ENCODE measurements around the gene SOX15.

The SOX15 gene

GRCh38 chr17:7577327-7578199 is 12.3 kb downstream of the SOX15 start:
- no peak for TF ChIP-seq EZH2 (IDR thresholded peaks at IDR 0.05; ENCODE audit: borderline replicate concordance, low read depth, low read length, severe bottlenecking)
- TF ChIP-seq CTCF (IDR thresholded peaks at IDR 0.05; ENCODE audit: borderline replicate concordance, extremely low read depth, low read length, poor library complexity, severe bottlenecking): no peak
- H3K36me3 ChIP-seq (ENCODE audit: insufficient read depth, low read length): peaks cover 84% of the 10 kb centered on the region
- no peaks in the 10 kb centered on the region for H3K27me3 ChIP-seq (ENCODE audit: insufficient read depth, low read length, poor library complexity)
- DNase-seq (no peak), ATAC-seq (ENCODE audit: insufficient read depth, low read depth) (no peak)
- H3K9ac ChIP-seq (ENCODE audit: low read depth, low read length): no peak overlapping the region
- no peak overlapping the region for H2AFZ ChIP-seq (ENCODE audit: low read depth, low read length)
- peaks cover 65% of the 10 kb centered on the region for H4K20me1 ChIP-seq (ENCODE audit: insufficient read depth, low read length)
- no peaks in the 10 kb centered on the region for H3K9me3 ChIP-seq (ENCODE audit: insufficient read depth, low read length, severe bottlenecking)
- H3K4me2 ChIP-seq (ENCODE audit: insufficient read depth, low read length): peak overlapping the region; percentile 7; the same call in 1 of the 2 replicates
- H3K27ac ChIP-seq (ENCODE audit: low read length): no peak overlapping the region
- H3K4me3 ChIP-seq (ENCODE audit: low read depth in 1 of 2, low read length in 2 of 2): no peak overlapping the region
- peaks cover 72% of the 10 kb centered on the region for H3K79me2 ChIP-seq (ENCODE audit: insufficient read depth, low read length)
- peaks cover 61% of the 10 kb centered on the region for H3K4me1 ChIP-seq (ENCODE audit: insufficient read depth, low read length)

GRCh38 chr17:7576432-7576937 is 13.4 kb downstream of the SOX15 start:
- ATAC-seq (ENCODE audit: insufficient read depth, low read depth) (no peak), DNase-seq (no peak)
- Histone ChIP-seq H3K9ac (ENCODE audit: low read depth, low read length) (no peak overlapping the region), H3K36me3 (ENCODE audit: insufficient read depth, low read length) (peaks cover 83% of the 10 kb centered on the region), H3K4me3 (ENCODE audit: low read depth in 1 of 2, low read length in 2 of 2) (no peak overlapping the region; a peak in 1 of 4 replicates), H3K4me1 (ENCODE audit: insufficient read depth, low read length) (peaks cover 60% of the 10 kb centered on the region), H3K4me2 (ENCODE audit: insufficient read depth, low read length) (peak overlapping the region; percentile 84; the same call in 1 of the 2 replicates), H3K27me3 (ENCODE audit: insufficient read depth, low read length, poor library complexity) (no peaks in the 10 kb centered on the region), H3K27ac (ENCODE audit: low read length) (no peak overlapping the region), H2AFZ (ENCODE audit: low read depth, low read length) (no peak overlapping the region), H3K9me3 (ENCODE audit: insufficient read depth, low read length, severe bottlenecking) (no peaks in the 10 kb centered on the region), H4K20me1 (ENCODE audit: insufficient read depth, low read length) (peaks cover 65% of the 10 kb centered on the region), H3K79me2 (ENCODE audit: insufficient read depth, low read length) (peaks cover 71% of the 10 kb centered on the region)
- no peak for TF ChIP-seq CTCF (IDR thresholded peaks at IDR 0.05; ENCODE audit: borderline replicate concordance, extremely low read depth, low read length, poor library complexity, severe bottlenecking)
- TF ChIP-seq EZH2 (IDR thresholded peaks at IDR 0.05; ENCODE audit: borderline replicate concordance, low read depth, low read length, severe bottlenecking): no peak

- H3K79me2 ChIP-seq (ENCODE audit: insufficient read depth, low read length): peaks cover 72% of the 10 kb centered on the region
- H3K4me2 ChIP-seq (ENCODE audit: insufficient read depth, low read length): peak overlapping the region; percentile 84
- peaks cover 83% of the 10 kb centered on the region for H3K36me3 ChIP-seq (ENCODE audit: insufficient read depth, low read length)
- no peak overlapping the region; a peak in 1 of 4 replicates for H3K4me3 ChIP-seq (ENCODE audit: low read depth in 1 of 2, low read length in 2 of 2)
- H3K27me3 ChIP-seq (ENCODE audit: insufficient read depth, low read length, poor library complexity): no peaks in the 10 kb centered on the region
- H3K9me3 ChIP-seq (ENCODE audit: insufficient read depth, low read length, severe bottlenecking): no peaks in the 10 kb centered on the region
- H2AFZ ChIP-seq (ENCODE audit: low read depth, low read length): no peak overlapping the region
- DNase-seq (no peak), ATAC-seq (ENCODE audit: insufficient read depth, low read depth) (no peak)
- peaks cover 65% of the 10 kb centered on the region for H4K20me1 ChIP-seq (ENCODE audit: insufficient read depth, low read length)
- peaks cover 66% of the 10 kb centered on the region for H3K4me1 ChIP-seq (ENCODE audit: insufficient read depth, low read length)
- H3K9ac ChIP-seq (ENCODE audit: low read depth, low read length): no peak overlapping the region
- H3K27ac ChIP-seq (ENCODE audit: low read length): no peak overlapping the region
- TF ChIP-seq CTCF (IDR thresholded peaks at IDR 0.05; ENCODE audit: borderline replicate concordance, extremely low read depth, low read length, poor library complexity, severe bottlenecking) (no peak), EZH2 (IDR thresholded peaks at IDR 0.05; ENCODE audit: borderline replicate concordance, low read depth, low read length, severe bottlenecking) (no peak)
Observed at GRCh38 chr17:7575959-7576358, 13.9 kb downstream of the SOX15 start.

Data from DND-41 (cell line).